Endothelial cell of umbilical vein (primary cell): ENCODE results near the gene CYB5R4. TPM values are rescaled to one million over a fixed set of nuclear protein-coding genes. Genes with fewer than 3 reads are reported as not detected.

Experiments
- BruUV-seq: library from RNA; stranded (reverse); fragments of 400-500 nt; replicated peaks from 2 replicates; lab custom pipeline; 2021; lab: Mats Ljungman, UMichigan
- CTCF ChIA-PET: fragments of 300-600, 350-600 bp; sonication (Branson Sonifier 250); formaldehyde crosslinking; loops from one replicate; lab custom pipeline; 2021; ENCODE audit warnings: antibody characterized with exemption, inconsistent platforms; lab: Charles Lee
- POLR2A ChIA-PET: fragments of 300-600, 350-600 bp; sonication (Branson Sonifier 250); formaldehyde crosslinking; loops from one replicate; lab custom pipeline; 2021; ENCODE audit warnings: antibody characterized with exemption, inconsistent platforms; lab: Charles Lee
- DNase-seq: peaks from one replicate; pipeline ENCODE4 v3.0.0-alpha.2; 2011; ENCODE audit warnings: low read depth, low spot score
- FAIRE-seq: peaks from 2 replicates; lab custom pipeline; 2011; peaks lifted over from hg19 to GRCh38; lab: Jason Lieb, UNC
- H2AFZ ChIP-seq: 2 replicates; pipeline ENCODE4 v1.6.0; 2012; ENCODE audit warnings: low read depth, low read length, control low read depth, inconsistent platforms
- H3K27ac ChIP-seq: 2 replicates; pipeline ENCODE4 v1.5.1; 2011; ENCODE audit warnings: low read depth, mild to moderate bottlenecking, control low read depth, low read length, moderate library complexity; ENCODE audit not compliant: insufficient read depth
- H3K27me3 ChIP-seq, 2 experiments: 2 replicates each; pipeline versions ENCODE4 v1.6.0 to v1.6.1; 2011; ENCODE audit warnings: low read length in 2 of 2, mixed read lengths in 1 of 2; ENCODE audit not compliant: control insufficient read depth in 2 of 2, insufficient read depth in 2 of 2
- H3K36me3 ChIP-seq, 2 experiments: 2 replicates in 1 of 2; 3 replicates in 1 of 2; pipeline ENCODE4 v1.5.1; 2011; ENCODE audit warnings: low read length in 2 of 2, mild to moderate bottlenecking in 1 of 2, moderate library complexity in 1 of 2; ENCODE audit not compliant: control insufficient read depth in 2 of 2, insufficient read depth in 2 of 2; ENCODE audit errors: extremely low read depth in 1 of 2
- H3K4me1 ChIP-seq: 3 replicates; pipeline ENCODE4 v1.5.1; 2011; ENCODE audit warnings: mild to moderate bottlenecking, low read length; ENCODE audit not compliant: control insufficient read depth, insufficient read depth; ENCODE audit errors: extremely low read depth
- H3K4me2 ChIP-seq: 2 replicates; pipeline ENCODE4 v1.6.1; 2011; ENCODE audit warnings: low read length, control low read depth, mixed read lengths; ENCODE audit not compliant: insufficient read depth
- H3K4me3 ChIP-seq, 3 experiments: fragments of 200-600 bp in 1 of 3; sonication (generic), shearing (Covaris generic) in 1 of 3; replicated peaks in 1 of 3; 2 replicates each; pipeline ENCODE4 v1.5.1; 2011 to 2016; ENCODE audit warnings: control low read depth in 3 of 3, low read length in 3 of 3, mild to moderate bottlenecking in 2 of 3, inconsistent platforms in 1 of 3, low read depth in 1 of 3, moderate library complexity in 1 of 3; ENCODE audit not compliant: insufficient read depth in 1 of 3
- H3K79me2 ChIP-seq: 2 replicates; pipeline ENCODE4 v1.6.0; 2012; ENCODE audit warnings: low read length, inconsistent platforms; ENCODE audit not compliant: control insufficient read depth, insufficient read depth
- H3K9ac ChIP-seq: replicated peaks from 2 replicates; pipeline ENCODE3; 2011; ENCODE audit warnings: low read length, control low read depth; ENCODE audit not compliant: insufficient read depth; ENCODE audit errors: extremely low read depth
- H3K9me1 ChIP-seq: replicated peaks from 3 replicates; pipeline ENCODE4 v1.6.0; 2011; ENCODE audit warnings: mild to moderate bottlenecking, low read length; ENCODE audit not compliant: control insufficient read depth, insufficient read depth; ENCODE audit errors: extremely low read depth
- H3K9me3 ChIP-seq: replicated peaks from 2 replicates; pipeline ENCODE4 v1.5.1; 2012; ENCODE audit warnings: low read length, inconsistent platforms; ENCODE audit not compliant: control insufficient read depth, insufficient read depth
- H4K20me1 ChIP-seq: replicated peaks from 2 replicates; pipeline ENCODE3; 2011; ENCODE audit warnings: mild to moderate bottlenecking, low read length; ENCODE audit not compliant: control insufficient read depth, insufficient read depth; ENCODE audit errors: extremely low read depth
- EZH2 ChIP-seq: IDR thresholded peaks from 2 replicates; pipeline ENCODE4 v1.6.1; 2012; ENCODE audit warnings: borderline replicate concordance, low read depth, mild to moderate bottlenecking, moderate library complexity, low read length, inconsistent platforms; ENCODE audit not compliant: severe bottlenecking
- FOS ChIP-seq: IDR thresholded peaks from 2 replicates; pipeline ENCODE4 v1.6.1; 2011; ENCODE audit warnings: mild to moderate bottlenecking, low read length, moderate library complexity, borderline replicate concordance; ENCODE audit not compliant: insufficient read depth
- JUN ChIP-seq: IDR thresholded peaks from 2 replicates; pipeline ENCODE4 v1.6.1; 2011; ENCODE audit warnings: borderline replicate concordance, low read depth; ENCODE audit not compliant: insufficient read length, insufficient read depth
- MYC ChIP-seq: IDR thresholded peaks from one replicate; pipeline ENCODE4 v1.6.1; 2011; ENCODE audit warnings: mild to moderate bottlenecking, low read depth, low read length
- POLR2A ChIP-seq: IDR thresholded peaks from 2 replicates; pipeline ENCODE4 v1.6.1; 2012; ENCODE audit warnings: low read depth, mild to moderate bottlenecking, control low read depth, low read length
- dilution Hi-C: fragments of 300-500 bp; cut with MboI; formaldehyde crosslinking; loops from one replicate; pipeline ENCODE4 v1.15.0; 2019; ENCODE audit warnings: low sequenced_read_pairs; ENCODE audit not compliant: extremely low pct_ligation_motif_present
- intact Hi-C: fragments of 100-400 bp; cut with micrococcal nuclease; formaldehyde crosslinking; loops from one replicate; pipeline ENCODE4 v1.10.0; 2022
- polyA plus RNA-seq, 4 experiments: library from polyadenylated mRNA; depleted of rRNA in 3 of 4; stranded (reverse) in 3 of 4; unstranded in 1 of 4; fragments of >200 nt; gene quantifications; 2 replicates each; pipeline versions ENCODE4 v1.2.1 to v1.2.3, GENCODE V29; 2011 to 2012; ENCODE audit warnings: missing spikeins in 1 of 4
- total RNA-seq: library from RNA; stranded (reverse); gene quantifications from 2 replicates; pipeline ENCODE4 v1.2.3, GENCODE V29; 2021
- TF ChIP-seq, protein P1 (sequence below): IDR thresholded peaks from 2 replicates; pipeline ENCODE4 v1.6.1; 2011; ENCODE audit not compliant: insufficient read depth, insufficient read length

CYB5R4 gene
- total and polyA plus RNA-seq, 2 donors (not counting 3 experiments of a cell fraction or from before 2014, with no cell fraction given): 3.1 to 13.4 TPM

DNA sequence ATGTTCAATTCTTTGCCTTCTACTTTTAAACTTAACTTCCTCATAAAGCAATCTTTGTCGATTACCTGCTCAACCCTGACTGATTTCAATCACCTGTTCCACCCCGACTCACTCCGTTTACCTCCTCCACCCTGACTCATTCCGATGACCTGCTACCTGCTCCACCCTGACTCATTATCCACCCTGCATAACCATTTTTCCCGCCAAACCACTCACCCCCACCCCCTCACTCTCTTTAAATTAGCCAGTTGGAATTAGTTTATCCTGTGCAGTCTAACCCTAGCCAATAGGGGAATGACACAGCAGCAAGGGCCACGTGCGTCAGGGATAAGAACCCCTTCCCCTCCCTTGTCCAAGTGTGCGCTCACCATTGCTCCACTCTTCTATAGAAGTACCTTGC, 117.4 kb downstream of the CYB5R4 start:
- H4K20me1 ChIP-seq: no peaks in the 10 kb centered on the region
- POLR2A ChIA-PET: no interaction called here
- intact Hi-C loops: no loop called here
- DNase-seq: no peak
- no peak overlapping the region for H2AFZ ChIP-seq
- FAIRE-seq: no peak
- no TSS peak for BruUV-seq
- no peak overlapping the region for H3K27ac ChIP-seq
- H3K9me1 ChIP-seq: no peaks in the 10 kb centered on the region
- no peaks in the 10 kb centered on the region for H3K27me3 ChIP-seq
- no peak for TF ChIP-seq JUN
- TF ChIP-seq MYC: no peak
- H3K9me3 ChIP-seq: no peaks in the 10 kb centered on the region
- no peaks in the 10 kb centered on the region for H3K79me2 ChIP-seq
- H3K4me2 ChIP-seq: no peak overlapping the region
- no peak overlapping the region for H3K9ac ChIP-seq
- dilution Hi-C loops: no loop called here
- CTCF ChIA-PET: interaction anchor here (0.8 kb wide), 1 partner anchor 15 kb away, joined by 3 read pairs; no protein-coding TSS in a partner anchor
- no peaks in the 10 kb centered on the region for H3K36me3 ChIP-seq
- no peak overlapping the region for H3K4me3 ChIP-seq
- H3K4me1 ChIP-seq: peaks cover 9% of the 10 kb centered on the region

GRCh38 chr6:83978324-83978734, 118.8 kb downstream of the CYB5R4 start:
- Histone ChIP-seq H3K79me2 (no peaks in the 10 kb centered on the region), H3K27ac (no peak overlapping the region), H3K4me3 (no peak overlapping the region), H3K9me1 (no peaks in the 10 kb centered on the region), H3K36me3 (no peaks in the 10 kb centered on the region), H2AFZ (no peak overlapping the region), H4K20me1 (no peaks in the 10 kb centered on the region), H3K4me2 (no peak overlapping the region), H3K9me3 (no peaks in the 10 kb centered on the region), H3K27me3 (no peaks in the 10 kb centered on the region), H3K4me1 (peaks cover 9% of the 10 kb centered on the region), H3K9ac (no peak overlapping the region)
- intact Hi-C loops (no loop called here), dilution Hi-C loops (no loop called here)
- ChIA-PET POLR2A (no interaction called here), CTCF (no interaction called here)
- TF ChIP-seq JUN: no peak
- no peak for TF ChIP-seq POLR2A
- TF ChIP-seq FOS: no peak
- TF ChIP-seq, protein P1, sequence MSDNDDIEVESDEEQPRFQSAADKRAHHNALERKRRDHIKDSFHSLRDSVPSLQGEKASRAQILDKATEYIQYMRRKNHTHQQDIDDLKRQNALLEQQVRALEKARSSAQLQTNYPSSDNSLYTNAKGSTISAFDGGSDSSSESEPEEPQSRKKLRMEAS: no peak
- no peak for TF ChIP-seq EZH2
- BruUV-seq: no TSS peak
- no peak for FAIRE-seq
- DNase-seq: peak; percentile 62
